HepG2 (cell line): Measurements from ENCODE around the gene ELOA2. TPM values are rescaled to one million over a fixed set of nuclear protein-coding genes. Genes with fewer than 3 reads are reported as not detected.
"Not testable (repeated sequence)": the region's sequence is repeated elsewhere in the genome, so short reads cannot be mapped to it uniquely, and the experiment has no call there.

Experiments
- ATAC-seq: fragments of 200-7000 bp; cut with Tn5 transposase; 3 replicates; pipeline ENCODE4 v1.9.1; 2020; ENCODE audit warnings: mild to moderate bottlenecking, moderate library complexity
- BruUV-seq: library from RNA; stranded (reverse); fragments of 400-500 nt; replicated peaks from 2 replicates; lab custom pipeline; 2021; lab: Mats Ljungman, UMichigan
- CTCF ChIA-PET: fragments of 300-600 bp; formaldehyde crosslinking; extraction: SDS; loops from one replicate; lab custom pipeline; 2021; ENCODE audit warnings: low total read pairs, inconsistent platforms, low intra/inter-chr PET ratio; lab: Yijun Ruan, JAX
- POLR2A ChIA-PET: fragments of 350-600 bp; sonication (Branson Sonifier 250); formaldehyde crosslinking; loops from one replicate; lab custom pipeline; 2020; ENCODE audit warnings: antibody characterized with exemption, inconsistent platforms; lab: Yijun Ruan, JAX
- DNase-seq: peaks from one replicate; pipeline ENCODE4 v3.0.0-alpha.2; 2015; ENCODE audit warnings: low spot score
- FAIRE-seq: peaks from 3 replicates; lab custom pipeline; 2011; peaks lifted over from hg19 to GRCh38; lab: Jason Lieb, UNC
- H2AFZ ChIP-seq: one replicate; pipeline ENCODE4 v1.6.1; 2011; ENCODE audit warnings: low read length, inconsistent platforms
- H3K27ac ChIP-seq: fragments of 300-600 bp; 3 replicates; pipeline ENCODE4 v1.8.0; 2011; ENCODE audit warnings: mixed run types, mild to moderate bottlenecking, mixed read lengths, low read length, inconsistent platforms; ENCODE audit not compliant: insufficient read depth; ENCODE audit errors: extremely low read length
- H3K27me3 ChIP-seq, 2 experiments: fragments of 200-600 bp in 1 of 2; 2 replicates in 1 of 2; 3 replicates in 1 of 2; pipeline versions ENCODE4 v1.6.0 to v1.8.0; 2011; ENCODE audit warnings: low read length in 2 of 2, mild to moderate bottlenecking in 2 of 2, moderate library complexity in 2 of 2, inconsistent platforms in 1 of 2; ENCODE audit not compliant: insufficient read depth in 2 of 2, control insufficient read depth in 1 of 2
- H3K36me3 ChIP-seq, 2 experiments: fragments of 200-600 bp in 1 of 2; replicated peaks in 1 of 2; 2 replicates in 1 of 2; 3 replicates in 1 of 2; pipeline versions ENCODE4 v1.5.1 to v1.8.0; 2011; ENCODE audit warnings: low read length in 2 of 2, inconsistent platforms in 1 of 2; ENCODE audit not compliant: insufficient read depth in 2 of 2, control insufficient read depth in 1 of 2
- H3K4me1 ChIP-seq: 2 replicates; pipeline ENCODE4 v1.5.1; 2012; ENCODE audit warnings: low read length, inconsistent platforms; ENCODE audit not compliant: insufficient read depth
- H3K4me2 ChIP-seq: 2 replicates; pipeline ENCODE4 v1.6.0; 2011; ENCODE audit warnings: low read depth, low read length, inconsistent platforms
- H3K4me3 ChIP-seq, 3 experiments: fragments of 200-600 bp in 1 of 3; sonication (generic), shearing (Covaris generic) in 1 of 3; replicated peaks in 1 of 3; 2 replicates each; pipeline ENCODE4 v1.5.1; 2011 to 2016; ENCODE audit warnings: low read length in 3 of 3, inconsistent platforms in 2 of 3, low read depth in 2 of 3, mild to moderate bottlenecking in 2 of 3, control low read depth in 1 of 3, mixed read lengths in 1 of 3; ENCODE audit not compliant: insufficient read depth in 1 of 3
- H3K79me2 ChIP-seq: one replicate; pipeline ENCODE4 v1.6.1; 2011; ENCODE audit warnings: low read length, inconsistent platforms; ENCODE audit not compliant: insufficient read depth
- H3K9ac ChIP-seq: 2 replicates; pipeline ENCODE4 v1.6.0; 2011; ENCODE audit warnings: mild to moderate bottlenecking, low read depth, low read length, inconsistent platforms; ENCODE audit not compliant: insufficient read depth
- H3K9me3 ChIP-seq: 2 replicates; pipeline ENCODE4 v1.5.1; 2012; ENCODE audit warnings: mild to moderate bottlenecking, low read length
- H4K20me1 ChIP-seq: 2 replicates; pipeline ENCODE4 v1.6.0; 2011; ENCODE audit warnings: inconsistent platforms, mild to moderate bottlenecking, low read length, moderate library complexity; ENCODE audit not compliant: insufficient read depth
- CBX5 ChIP-seq: sonication (generic); formaldehyde crosslinking; IDR thresholded peaks from 2 replicates; pipeline ENCODE4 v1.4.0; 2020; ENCODE audit warnings: missing genetic modification reagents, borderline replicate concordance
- MAFK ChIP-seq, 2 experiments: IDR thresholded peaks in 1 of 2; conservative IDR thresholded peaks in 1 of 2; 2 replicates each; pipeline ENCODE4 v1.6.1; 2011; ENCODE audit warnings: improper control_type of control experiment in 2 of 2, low read length in 2 of 2
- SMC3 ChIP-seq: IDR thresholded peaks from 2 replicates; pipeline ENCODE4 v1.6.1; 2011; ENCODE audit warnings: low read length, improper control_type of control experiment
- STAG1 ChIP-seq: sonication (generic); formaldehyde crosslinking; IDR thresholded peaks from 2 replicates; pipeline ENCODE4 v1.4.0; 2020; ENCODE audit warnings: missing genetic modification reagents
- WGBS: methylation state at CpG from one replicate; pipeline ENCODE4 v1.1.6; 2017; ENCODE audit warnings: low lambda C conversion rate; 5-methylcytosine and 5-hydroxymethylcytosine counted together
- in situ Hi-C: cut with HindIII; loops from 2 replicates; pipeline ENCODE4 v1.10.0; 2017; ENCODE audit warnings: low pct_unique_long_range_greater_than_20kb; ENCODE audit not compliant: extremely low pct_ligation_motif_present
- intact Hi-C: fragments of 100-400 bp; cut with micrococcal nuclease; formaldehyde crosslinking; loops from one replicate; pipeline ENCODE4 v1.10.0; 2022; ENCODE audit not compliant: unreplicated experiment
- polyA plus RNA-seq, 8 experiments: library from polyadenylated mRNA; depleted of rRNA in 3 of 8; stranded (reverse) in 7 of 8; unstranded in 1 of 8; fragments of >200 nt; fragmentation: Illumina TruSeq in 4 of 8; extraction: Trizol in 4 of 8; gene quantifications; 2 replicates each; pipeline versions ENCODE4 v1.2.1 to v1.2.3, GENCODE V29; 2011 to 2016; ENCODE audit warnings: low read depth in 4 of 8, missing spikeins in 1 of 8, mixed read lengths in 1 of 8; ENCODE audit not compliant: insufficient read depth in 1 of 8
- total RNA-seq, 5 experiments: library from RNA; depleted of rRNA; stranded (reverse); fragments of >200 nt; fragmentation: Illumina TruSeq; extraction: Trizol; gene quantifications; 2 replicates each; pipeline ENCODE4 v1.2.3, GENCODE V29; 2016; ENCODE audit warnings: low read depth in 1 of 5
- TF ChIP-seq, protein P1 (sequence below): sonication (generic); formaldehyde crosslinking; IDR thresholded peaks from 2 replicates; pipeline ENCODE4 v1.5.0; 2020; ENCODE audit warnings: mild to moderate bottlenecking, missing genetic modification reagents, moderate library complexity
- TF ChIP-seq, protein P2 (sequence below): sonication (generic); formaldehyde crosslinking; IDR thresholded peaks from 2 replicates; pipeline ENCODE4 v1.4.0; 2020; ENCODE audit warnings: missing genetic modification reagents

The ELOA2 gene
- total and polyA plus RNA-seq, 2 of the 13 experiments (the other 11 are each of a cell fraction or from before 2014, with no cell fraction given): not detected

DNA sequence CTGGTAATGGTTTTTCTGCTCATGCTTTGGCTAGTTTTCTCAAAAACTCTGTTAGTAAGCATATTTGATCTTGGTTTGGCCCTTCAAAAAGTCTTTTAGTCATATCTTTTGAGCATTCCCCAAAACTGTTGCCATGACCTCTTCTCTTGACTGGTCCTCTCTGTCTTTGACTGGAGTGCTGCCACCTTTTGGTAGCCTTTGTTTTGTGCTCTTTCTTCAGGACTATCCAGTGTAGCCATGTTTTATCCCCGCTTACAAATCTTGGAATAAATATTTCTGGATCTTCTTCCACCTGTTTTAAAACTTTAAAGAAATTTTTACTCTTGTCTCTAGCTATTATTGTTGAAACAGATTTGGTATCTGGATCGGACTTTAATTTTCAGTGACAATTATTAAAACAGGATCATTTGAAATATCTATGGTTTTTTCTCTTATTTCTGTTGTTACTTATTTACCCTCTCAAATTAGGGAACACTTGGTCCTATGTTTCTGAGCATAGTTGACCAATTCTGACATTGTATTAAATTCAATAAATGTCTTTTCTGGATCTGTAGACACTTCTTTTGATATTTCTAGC lies 965 bp upstream of the ELOA2 start:
- FAIRE-seq (peak; percentile 70), DNase-seq (peak; percentile 28), ATAC-seq (peak; percentile 82)
- H3K4me3 ChIP-seq: no peak overlapping the region
- no peak overlapping the region for H3K9ac ChIP-seq
- TF ChIP-seq, protein P1, sequence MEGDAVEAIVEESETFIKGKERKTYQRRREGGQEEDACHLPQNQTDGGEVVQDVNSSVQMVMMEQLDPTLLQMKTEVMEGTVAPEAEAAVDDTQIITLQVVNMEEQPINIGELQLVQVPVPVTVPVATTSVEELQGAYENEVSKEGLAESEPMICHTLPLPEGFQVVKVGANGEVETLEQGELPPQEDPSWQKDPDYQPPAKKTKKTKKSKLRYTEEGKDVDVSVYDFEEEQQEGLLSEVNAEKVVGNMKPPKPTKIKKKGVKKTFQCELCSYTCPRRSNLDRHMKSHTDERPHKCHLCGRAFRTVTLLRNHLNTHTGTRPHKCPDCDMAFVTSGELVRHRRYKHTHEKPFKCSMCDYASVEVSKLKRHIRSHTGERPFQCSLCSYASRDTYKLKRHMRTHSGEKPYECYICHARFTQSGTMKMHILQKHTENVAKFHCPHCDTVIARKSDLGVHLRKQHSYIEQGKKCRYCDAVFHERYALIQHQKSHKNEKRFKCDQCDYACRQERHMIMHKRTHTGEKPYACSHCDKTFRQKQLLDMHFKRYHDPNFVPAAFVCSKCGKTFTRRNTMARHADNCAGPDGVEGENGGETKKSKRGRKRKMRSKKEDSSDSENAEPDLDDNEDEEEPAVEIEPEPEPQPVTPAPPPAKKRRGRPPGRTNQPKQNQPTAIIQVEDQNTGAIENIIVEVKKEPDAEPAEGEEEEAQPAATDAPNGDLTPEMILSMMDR (CRISPR knock-in tag): peak; percentile 67
- no peak for TF ChIP-seq CBX5
- TF ChIP-seq STAG1 (CRISPR knock-in tag): peak; percentile 38; the same call in 1 of the 2 replicates
- TF ChIP-seq SMC3: peak; percentile 45
- TF ChIP-seq MAFK (conservative IDR thresholded peaks at IDR 0.05 in 1 of 2, IDR thresholded peaks at IDR 0.05 in 1 of 2; ENCODE audit: low read length in 2 of 2): 0 out of 4 replicates have a peak, but pooled peaks of 1 of the 2 experiments have one; percentile 3
- TF ChIP-seq, protein P2, sequence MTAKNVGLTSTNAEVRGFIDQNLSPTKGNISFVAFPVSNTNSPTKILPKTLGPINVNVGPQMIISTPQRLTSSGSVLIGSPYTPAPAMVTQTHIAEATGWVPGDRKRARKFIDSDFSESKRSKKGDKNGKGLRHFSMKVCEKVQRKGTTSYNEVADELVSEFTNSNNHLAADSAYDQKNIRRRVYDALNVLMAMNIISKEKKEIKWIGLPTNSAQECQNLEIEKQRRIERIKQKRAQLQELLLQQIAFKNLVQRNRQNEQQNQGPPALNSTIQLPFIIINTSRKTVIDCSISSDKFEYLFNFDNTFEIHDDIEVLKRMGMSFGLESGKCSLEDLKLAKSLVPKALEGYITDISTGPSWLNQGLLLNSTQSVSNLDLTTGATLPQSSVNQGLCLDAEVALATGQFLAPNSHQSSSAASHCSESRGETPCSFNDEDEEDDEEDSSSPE (CRISPR knock-in tag): no peak
- ChIA-PET POLR2A (no interaction called here), CTCF (interaction anchor here (1.1 kb wide), 1 partner anchor 86 kb away, joined by 4 read pairs; no protein-coding TSS in a partner anchor)
- no peak overlapping the region for H2AFZ ChIP-seq
- no peaks in the 10 kb centered on the region for H4K20me1 ChIP-seq
- no peak overlapping the region for H3K4me2 ChIP-seq
- H3K36me3 ChIP-seq: no peaks in the 10 kb centered on the region
- no peaks in the 10 kb centered on the region for H3K79me2 ChIP-seq
- no peaks in the 10 kb centered on the region for H3K9me3 ChIP-seq
- H3K4me1 ChIP-seq: no peaks in the 10 kb centered on the region
- no TSS peak for BruUV-seq
- no peak overlapping the region for H3K27ac ChIP-seq
- intact Hi-C loops: no loop called here
- WGBS: 11% methylated on average over 2 of the region's 2 CpGs
- in situ Hi-C loops: no loop called here
- peaks cover 3 to 40% of the 10 kb centered on the region in 2 experiments for H3K27me3 ChIP-seq

DNA sequence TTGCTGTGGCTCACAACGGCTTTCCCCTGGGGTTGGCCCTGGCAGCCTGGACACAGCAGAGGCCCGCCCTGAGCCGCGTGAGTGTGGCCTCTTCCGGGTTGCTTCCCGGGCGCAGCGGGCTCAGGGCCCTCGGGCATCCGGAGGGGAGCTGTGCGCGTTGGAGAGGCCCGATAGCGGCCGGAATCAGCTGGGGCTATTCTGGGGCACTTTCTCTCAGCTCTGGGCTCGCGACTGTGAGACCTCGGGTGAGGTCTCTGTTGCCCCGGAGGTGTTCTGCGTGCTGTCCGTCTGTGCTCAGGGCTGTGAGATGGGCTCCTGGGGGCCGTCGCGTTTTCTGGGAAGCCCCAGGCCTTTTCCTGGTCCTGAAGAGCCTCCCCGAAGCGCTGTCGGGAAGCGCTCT lies 830 bp downstream of the ELOA2 start:
- intact Hi-C loops, CTCF ChIA-PET, FAIRE-seq, POLR2A ChIA-PET, H2AFZ ChIP-seq, H3K79me2 ChIP-seq, BruUV-seq, H3K9ac ChIP-seq, ATAC-seq, H3K4me2 ChIP-seq, in situ Hi-C loops, DNase-seq, H3K9me3 ChIP-seq, H3K36me3 ChIP-seq, H3K4me1 ChIP-seq, H3K27ac ChIP-seq, H4K20me1 ChIP-seq, H3K4me3 ChIP-seq: not testable (repeated sequence)
- WGBS: 62% methylated on average over 15 of the region's 28 CpGs
- H3K27me3 ChIP-seq: peaks cover 3 to 42% of the 10 kb centered on the region in 2 experiments
